ENCODE data around the gene ZDHHC4. TPM values are rescaled to one million over a fixed set of nuclear protein-coding genes. Genes with fewer than 3 reads are reported as not detected.

ZDHHC4 gene
- polyA plus RNA-seq, 1 of the 3 experiments (the other 2 are of a cell fraction), result 169 TPM

DNA sequence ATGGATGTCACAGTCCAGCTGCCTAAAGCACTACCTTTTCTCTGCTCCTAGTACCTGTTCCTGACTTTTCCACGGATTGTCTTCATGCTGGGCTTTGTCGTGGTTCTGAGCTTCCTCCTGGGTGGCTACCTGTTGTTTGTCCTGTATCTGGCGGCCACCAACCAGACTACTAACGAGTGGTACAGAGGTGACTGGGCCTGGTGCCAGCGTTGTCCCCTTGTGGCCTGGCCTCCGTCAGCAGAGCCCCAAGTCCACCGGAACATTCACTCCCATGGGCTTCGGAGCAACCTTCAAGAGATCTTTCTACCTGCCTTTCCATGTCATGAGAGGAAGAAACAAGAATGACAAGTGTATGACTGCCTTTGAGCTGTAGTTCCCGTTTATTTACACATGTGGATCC, 11.3 kb downstream of the ZDHHC4 start:
- no peak overlapping the region for H3K27ac ChIP-seq (ENCODE audit: low read depth in 2 of 2, low read length in 1 of 2)
- no peak overlapping the region for H2AFZ ChIP-seq (ENCODE audit: low read depth)
- H3K79me2 ChIP-seq (ENCODE audit: insufficient read depth), result peaks cover 30% of the 10 kb centered on the region
- WGBS (ENCODE audit: low lambda C conversion rate), result 87% methylated on average over 9 of the region's 9 CpGs
- no peak overlapping the region for H3K4me2 ChIP-seq
- no peaks in the 10 kb centered on the region for H3K9me3 ChIP-seq
- H3F3A ChIP-seq (replicated peaks; ENCODE audit: insufficient read depth), result peaks cover 12% of the 10 kb centered on the region
- peaks cover 2 to 7% of the 10 kb centered on the region in 2 experiments; a peak in 1 of 4 replicates for H3K4me1 ChIP-seq (ENCODE audit: control insufficient read depth in 1 of 2, insufficient read depth in 2 of 2, low read depth in 1 of 2, low read length in 1 of 2)
- DNase-seq, result no peak
- ChIA-PET CTCF (interaction anchor here (1.9 to 4.2 kb wide), 4 partner anchors 7 to 73 kb away, joined by 6 to 65 read pairs (median 23); partner anchors contain the start of gene ZDHHC4), POLR2A (interaction anchor here (2.9 kb wide), 1 partner anchor 11 kb away, joined by 16 read pairs; the partner anchor contains the start of gene ZDHHC4)
- TF ChIP-seq FOXJ3 (CRISPR knock-in tag; IDR thresholded peaks at IDR 0.05) (no peak), FOSL2 (IDR thresholded peaks at IDR 0.05; ENCODE audit: borderline replicate concordance, low read depth) (no peak), SIN3A (IDR thresholded peaks at IDR 0.05; ENCODE audit: borderline replicate concordance, low read depth, low read length) (no peak), RAD21 (IDR thresholded peaks at IDR 0.05; ENCODE audit: low read length) (no peak)
- TF ChIP-seq, protein P1, sequence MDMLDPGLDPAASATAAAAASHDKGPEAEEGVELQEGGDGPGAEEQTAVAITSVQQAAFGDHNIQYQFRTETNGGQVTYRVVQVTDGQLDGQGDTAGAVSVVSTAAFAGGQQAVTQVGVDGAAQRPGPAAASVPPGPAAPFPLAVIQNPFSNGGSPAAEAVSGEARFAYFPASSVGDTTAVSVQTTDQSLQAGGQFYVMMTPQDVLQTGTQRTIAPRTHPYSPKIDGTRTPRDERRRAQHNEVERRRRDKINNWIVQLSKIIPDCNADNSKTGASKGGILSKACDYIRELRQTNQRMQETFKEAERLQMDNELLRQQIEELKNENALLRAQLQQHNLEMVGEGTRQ (IDR thresholded peaks at IDR 0.05; ENCODE audit: borderline replicate concordance, low read depth, low read length), result no peak
- TF ChIP-seq, protein P2, sequence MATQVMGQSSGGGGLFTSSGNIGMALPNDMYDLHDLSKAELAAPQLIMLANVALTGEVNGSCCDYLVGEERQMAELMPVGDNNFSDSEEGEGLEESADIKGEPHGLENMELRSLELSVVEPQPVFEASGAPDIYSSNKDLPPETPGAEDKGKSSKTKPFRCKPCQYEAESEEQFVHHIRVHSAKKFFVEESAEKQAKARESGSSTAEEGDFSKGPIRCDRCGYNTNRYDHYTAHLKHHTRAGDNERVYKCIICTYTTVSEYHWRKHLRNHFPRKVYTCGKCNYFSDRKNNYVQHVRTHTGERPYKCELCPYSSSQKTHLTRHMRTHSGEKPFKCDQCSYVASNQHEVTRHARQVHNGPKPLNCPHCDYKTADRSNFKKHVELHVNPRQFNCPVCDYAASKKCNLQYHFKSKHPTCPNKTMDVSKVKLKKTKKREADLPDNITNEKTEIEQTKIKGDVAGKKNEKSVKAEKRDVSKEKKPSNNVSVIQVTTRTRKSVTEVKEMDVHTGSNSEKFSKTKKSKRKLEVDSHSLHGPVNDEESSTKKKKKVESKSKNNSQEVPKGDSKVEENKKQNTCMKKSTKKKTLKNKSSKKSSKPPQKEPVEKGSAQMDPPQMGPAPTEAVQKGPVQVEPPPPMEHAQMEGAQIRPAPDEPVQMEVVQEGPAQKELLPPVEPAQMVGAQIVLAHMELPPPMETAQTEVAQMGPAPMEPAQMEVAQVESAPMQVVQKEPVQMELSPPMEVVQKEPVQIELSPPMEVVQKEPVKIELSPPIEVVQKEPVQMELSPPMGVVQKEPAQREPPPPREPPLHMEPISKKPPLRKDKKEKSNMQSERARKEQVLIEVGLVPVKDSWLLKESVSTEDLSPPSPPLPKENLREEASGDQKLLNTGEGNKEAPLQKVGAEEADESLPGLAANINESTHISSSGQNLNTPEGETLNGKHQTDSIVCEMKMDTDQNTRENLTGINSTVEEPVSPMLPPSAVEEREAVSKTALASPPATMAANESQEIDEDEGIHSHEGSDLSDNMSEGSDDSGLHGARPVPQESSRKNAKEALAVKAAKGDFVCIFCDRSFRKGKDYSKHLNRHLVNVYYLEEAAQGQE (IDR thresholded peaks at IDR 0.05; ENCODE audit: low read depth, low read length), result no peak
- TF ChIP-seq, protein P3, sequence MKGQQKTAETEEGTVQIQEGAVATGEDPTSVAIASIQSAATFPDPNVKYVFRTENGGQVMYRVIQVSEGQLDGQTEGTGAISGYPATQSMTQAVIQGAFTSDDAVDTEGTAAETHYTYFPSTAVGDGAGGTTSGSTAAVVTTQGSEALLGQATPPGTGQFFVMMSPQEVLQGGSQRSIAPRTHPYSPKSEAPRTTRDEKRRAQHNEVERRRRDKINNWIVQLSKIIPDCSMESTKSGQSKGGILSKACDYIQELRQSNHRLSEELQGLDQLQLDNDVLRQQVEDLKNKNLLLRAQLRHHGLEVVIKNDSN (IDR thresholded peaks at IDR 0.05; ENCODE audit: borderline replicate concordance, low read depth), result no peak
- H3K27me3 ChIP-seq (ENCODE audit: insufficient read depth), result no peaks in the 10 kb centered on the region
- no peaks in the 10 kb centered on the region for H3K9me2 ChIP-seq
- no peaks in the 10 kb centered on the region for H4K20me1 ChIP-seq (ENCODE audit: insufficient read depth)
- H3K9ac ChIP-seq, result no peak overlapping the region
- H3K36me3 ChIP-seq (replicated peaks in 1 of 2; ENCODE audit: control insufficient read depth in 1 of 2, insufficient read depth in 2 of 2, low read length in 1 of 2), result peaks cover 22 to 57% of the 10 kb centered on the region in 2 experiments
- no peak overlapping the region for H3K4me3 ChIP-seq (ENCODE audit: low read depth in 2 of 2, low read length in 1 of 2)

DNA sequence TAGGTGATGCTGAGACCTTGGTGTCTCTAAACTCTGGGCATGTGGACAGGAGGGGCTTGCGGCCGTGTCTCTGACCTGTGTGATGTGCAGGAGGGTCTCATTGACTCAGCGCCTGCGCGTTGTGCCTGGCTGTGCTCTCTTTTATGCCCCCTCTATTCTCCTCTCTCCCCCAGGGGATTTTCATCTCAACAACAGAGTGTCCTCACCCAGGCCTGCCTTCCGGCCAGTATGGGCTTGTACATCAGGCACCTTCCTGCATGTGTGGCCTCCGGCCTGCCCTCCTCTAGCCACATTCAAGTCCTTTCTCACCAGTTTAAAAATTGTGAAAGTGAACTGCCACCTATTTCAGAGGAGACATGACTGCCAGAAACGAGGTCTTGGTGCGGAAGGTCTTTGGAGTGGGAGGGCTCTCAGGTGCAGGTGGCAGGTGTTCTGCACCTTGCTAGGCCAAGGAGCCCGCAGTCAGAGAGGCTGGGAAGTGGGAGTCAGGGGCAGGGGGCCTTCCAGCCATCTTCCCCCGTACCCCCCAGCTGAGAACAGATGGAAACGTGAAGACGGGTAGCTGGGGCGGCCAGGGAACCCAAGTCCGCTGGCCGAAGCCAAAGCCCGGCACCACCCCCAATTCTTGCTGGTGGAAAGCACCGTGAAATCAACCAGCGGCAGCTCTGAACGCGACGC, 12.0 kb downstream of the ZDHHC4 start:
- no peak overlapping the region for H3K9ac ChIP-seq
- peak overlapping the region; percentile 46; the same call in 1 of the 2 replicates for H3K4me2 ChIP-seq
- H3K79me2 ChIP-seq (ENCODE audit: insufficient read depth), result peaks cover 30% of the 10 kb centered on the region
- WGBS (ENCODE audit: low lambda C conversion rate), result 74% methylated on average over 17 of the region's 22 CpGs
- H3K4me1 ChIP-seq (ENCODE audit: control insufficient read depth in 1 of 2, insufficient read depth in 2 of 2, low read depth in 1 of 2, low read length in 1 of 2), result peaks cover 2 to 7% of the 10 kb centered on the region in 2 experiments; a peak in 1 of 4 replicates
- H3K4me3 ChIP-seq (ENCODE audit: low read depth in 2 of 2, low read length in 1 of 2), result peak overlapping the region; percentile 63 to 99; a peak in 2 of 4 replicates
- peak overlapping the region; percentile 56; the same call in 1 of the 2 replicates for H2AFZ ChIP-seq (ENCODE audit: low read depth)
- no peaks in the 10 kb centered on the region for H3K27me3 ChIP-seq (ENCODE audit: insufficient read depth)
- no peak for TF ChIP-seq MXI1 (IDR thresholded peaks at IDR 0.05; ENCODE audit: low read depth, low read length)
- TF ChIP-seq POLR2AphosphoS5 (IDR thresholded peaks at IDR 0.05; ENCODE audit: low read depth, low read length), result no peak
- no peak for TF ChIP-seq FOSL2 (IDR thresholded peaks at IDR 0.05; ENCODE audit: borderline replicate concordance, low read depth)
- TF ChIP-seq, protein P4, sequence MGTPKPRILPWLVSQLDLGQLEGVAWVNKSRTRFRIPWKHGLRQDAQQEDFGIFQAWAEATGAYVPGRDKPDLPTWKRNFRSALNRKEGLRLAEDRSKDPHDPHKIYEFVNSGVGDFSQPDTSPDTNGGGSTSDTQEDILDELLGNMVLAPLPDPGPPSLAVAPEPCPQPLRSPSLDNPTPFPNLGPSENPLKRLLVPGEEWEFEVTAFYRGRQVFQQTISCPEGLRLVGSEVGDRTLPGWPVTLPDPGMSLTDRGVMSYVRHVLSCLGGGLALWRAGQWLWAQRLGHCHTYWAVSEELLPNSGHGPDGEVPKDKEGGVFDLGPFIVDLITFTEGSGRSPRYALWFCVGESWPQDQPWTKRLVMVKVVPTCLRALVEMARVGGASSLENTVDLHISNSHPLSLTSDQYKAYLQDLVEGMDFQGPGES (IDR thresholded peaks at IDR 0.05; ENCODE audit: low read depth, low read length), result no peak
- TF ChIP-seq RFX5 (IDR thresholded peaks at IDR 0.05; ENCODE audit: low read length), result no peak; the same call in 1 of the 2 replicates
- no peak for TF ChIP-seq RCOR1 (IDR thresholded peaks at IDR 0.05; ENCODE audit: low read length)
- TF ChIP-seq ELF1 (IDR thresholded peaks at IDR 0.05), result no peak
- TF ChIP-seq EZH2phosphoT487 (IDR thresholded peaks at IDR 0.05; ENCODE audit: borderline replicate concordance, low read depth), result no peak
- TF ChIP-seq, protein P1 (IDR thresholded peaks at IDR 0.05; ENCODE audit: borderline replicate concordance, low read depth, low read length), result no peak
- TF ChIP-seq, protein P3 (IDR thresholded peaks at IDR 0.05; ENCODE audit: borderline replicate concordance, low read depth), result no peak
- no peak for TF ChIP-seq TCF12 (IDR thresholded peaks at IDR 0.05)
- no peak for TF ChIP-seq FOXM1 (IDR thresholded peaks at IDR 0.05; ENCODE audit: low read depth)
- no peak for TF ChIP-seq JUND (IDR thresholded peaks at IDR 0.05)
- CTCF ChIA-PET, result interaction anchor here (0.6 to 4.2 kb wide), 27 partner anchors 8 to 341 kb away, joined by 3 to 65 read pairs (median 6); partner anchors contain the start of gene ZDHHC4
- peaks cover 25 to 57% of the 10 kb centered on the region in 2 experiments for H3K36me3 ChIP-seq (replicated peaks in 1 of 2; ENCODE audit: control insufficient read depth in 1 of 2, insufficient read depth in 2 of 2, low read length in 1 of 2)
- H3K27ac ChIP-seq (ENCODE audit: low read depth in 2 of 2, low read length in 1 of 2), result no peak overlapping the region; a peak in 1 of 4 replicates
- peaks cover 12% of the 10 kb centered on the region for H3F3A ChIP-seq (replicated peaks; ENCODE audit: insufficient read depth)
- H4K20me1 ChIP-seq (ENCODE audit: insufficient read depth), result no peaks in the 10 kb centered on the region
- H3K9me3 ChIP-seq, result no peaks in the 10 kb centered on the region
- no peaks in the 10 kb centered on the region for H3K9me2 ChIP-seq
- DNase-seq, result no peak
- POLR2A ChIA-PET, result interaction anchor here (1.3 to 2.9 kb wide), 2 partner anchors 12 to 27 kb away, joined by 5 to 16 read pairs; partner anchors contain the start of genes ZDHHC4 and ZNF853
